ENCODE results near the gene SSR2. TPM values are rescaled to one million over a fixed set of nuclear protein-coding genes. Genes with fewer than 3 reads are reported as not detected.

The SSR2 gene
- total and polyA plus RNA-seq, 7 donors = 115 to 338 (median 231) TPM

DNA sequence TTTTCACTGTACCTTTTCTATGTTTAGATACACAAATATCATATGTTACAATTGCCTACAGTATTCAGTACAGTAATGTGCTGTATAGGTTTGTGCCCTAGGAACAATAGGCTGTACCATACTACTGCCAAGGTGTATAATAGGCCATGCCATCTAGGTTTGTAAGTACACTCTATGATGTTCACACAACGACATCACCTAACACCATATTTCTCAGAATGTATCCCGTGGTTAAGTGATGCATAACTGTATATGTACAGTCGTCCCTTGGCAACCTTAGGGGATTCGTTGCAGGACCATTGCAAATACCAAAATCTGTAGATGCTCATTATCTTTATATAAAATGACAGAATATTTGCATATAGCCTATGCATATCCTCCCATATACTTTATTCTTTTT lies 5.8 kb upstream of the SSR2 start:
- Histone ChIP-seq H3K36me3 (no peaks in the 10 kb centered on the region), H3K4me3 (no peak overlapping the region), H3K27ac (no peak overlapping the region), H3K9me3 (no peaks in the 10 kb centered on the region), H3K4me1 (no peaks in the 10 kb centered on the region), H3K27me3 (no peaks in the 10 kb centered on the region)
- intact Hi-C loops (cut with DNase I) = no loop called here
- WGBS, 2 donors = 86 to 88% methylated on average over 4 of the region's 4 CpGs
- TF ChIP-seq EP300 (IDR thresholded peaks at IDR 0.05) (no peak), POLR2AphosphoS5 (IDR thresholded peaks at IDR 0.05) (no peak), POLR2A (IDR thresholded peaks at IDR 0.05) (no peak), CTCF (IDR thresholded peaks at IDR 0.05) (no peak)
- no peak for DNase-seq

- Histone ChIP-seq H3K9me3 (no peaks in the 10 kb centered on the region), H3K27ac (no peak overlapping the region), H3K4me1 (peaks cover 0 to 4% (median 2%) of the 10 kb centered on the region in 4 donors), H3K27me3 (no peaks in the 10 kb centered on the region), H3K4me3 (no peak overlapping the region), H3K36me3 (no peaks in the 10 kb centered on the region)
- DNase-seq = no peak
- intact Hi-C loops (cut with DNase I) = no loop called here
- WGBS, 2 donors = 6 to 16% methylated on average over 9 of the region's 9 CpGs
- TF ChIP-seq CTCF (IDR thresholded peaks at IDR 0.05) (no peak), EP300 (IDR thresholded peaks at IDR 0.05) (no peak), POLR2A (IDR thresholded peaks at IDR 0.05) (no peak), POLR2AphosphoS5 (IDR thresholded peaks at IDR 0.05) (no peak)
Measured at GRCh38 chr1:156025876-156026275, 5.1 kb upstream of the SSR2 start.

DNA sequence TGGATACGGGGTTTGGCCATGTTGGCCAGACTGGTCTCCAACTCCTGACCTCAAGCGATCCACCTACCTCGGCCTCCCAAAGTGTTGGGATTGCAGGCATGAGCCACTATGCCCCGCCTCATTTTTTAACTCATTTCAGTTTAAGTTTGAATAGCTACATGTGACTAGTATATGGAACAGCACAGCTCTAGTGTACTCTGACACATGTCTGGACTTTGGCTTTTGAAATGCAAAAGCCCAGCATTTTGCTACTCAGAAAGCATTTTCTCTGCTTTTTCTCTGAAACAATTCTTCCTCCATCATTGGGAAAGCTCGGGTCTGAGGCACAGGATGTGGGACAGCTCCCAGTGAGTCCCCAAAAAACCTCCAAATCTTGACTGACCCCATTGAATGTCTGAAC lies 4.0 kb upstream of the SSR2 start:
- TF ChIP-seq POLR2AphosphoS5 (IDR thresholded peaks at IDR 0.05) = no peak
- TF ChIP-seq CTCF (IDR thresholded peaks at IDR 0.05) = no peak
- no peak for TF ChIP-seq POLR2A (IDR thresholded peaks at IDR 0.05)
- no peak for TF ChIP-seq EP300 (IDR thresholded peaks at IDR 0.05)
- Histone ChIP-seq H3K9me3 (no peaks in the 10 kb centered on the region), H3K4me1 (peaks cover 0 to 9% (median 7%) of the 10 kb centered on the region in 4 donors), H3K27ac (no peak overlapping the region), H3K36me3 (no peaks in the 10 kb centered on the region), H3K4me3 (no peak overlapping the region), H3K27me3 (no peaks in the 10 kb centered on the region)
- DNase-seq = no peak
- intact Hi-C loops (cut with DNase I) = no loop called here
- 65 to 81% methylated on average over 5 of the region's 5 CpGs for WGBS, 2 donors

- Histone ChIP-seq H3K9me3 (no peaks in the 10 kb centered on the region), H3K27ac (no peak overlapping the region), H3K27me3 (no peaks in the 10 kb centered on the region), H3K36me3 (peaks cover 0 to 19% (median under 1%) of the 10 kb centered on the region in 4 donors), H3K4me1 (peaks cover 0 to 18% (median 17%) of the 10 kb centered on the region in 4 donors), H3K4me3 (no peak overlapping the region)
- DNase-seq = no peak
- TF ChIP-seq POLR2A (IDR thresholded peaks at IDR 0.05) (no peak), CTCF (IDR thresholded peaks at IDR 0.05) (no peak), POLR2AphosphoS5 (IDR thresholded peaks at IDR 0.05) (no peak), EP300 (IDR thresholded peaks at IDR 0.05) (no peak)
- WGBS, 2 donors = 68 to 82% methylated on average over 2 of the region's 2 CpGs
- intact Hi-C loops (cut with DNase I) = loop anchor here (2.0 kb wide), 1 partner anchor 33 kb away; the partner anchor contains the start of gene LAMTOR2
Measured at GRCh38 chr1:156021954-156022353, 1.2 kb upstream of the SSR2 start.

DNA sequence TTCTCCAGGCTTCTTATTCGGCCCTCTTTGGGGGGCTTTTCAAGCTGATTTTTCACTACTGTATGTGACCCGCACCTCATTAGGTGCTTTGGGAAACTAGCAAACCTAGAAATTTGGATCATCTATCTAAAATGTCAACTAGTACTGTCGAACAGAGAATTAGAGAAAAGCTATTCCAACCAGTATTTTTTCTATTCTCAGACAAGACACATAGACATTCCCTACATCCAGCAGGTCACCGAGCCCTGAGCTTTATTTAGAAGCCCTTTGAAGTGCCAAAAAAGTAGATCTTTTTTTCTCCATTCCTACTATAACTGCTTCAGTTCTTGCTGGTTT lies 310 bp upstream of the SSR2 start:
- Histone ChIP-seq H3K9me3 (no peaks in the 10 kb centered on the region), H3K4me3 (peak overlapping the region; percentile 72 to 100 (median 90)), H3K36me3 (peaks cover 0 to 28% (median 7%) of the 10 kb centered on the region in 4 donors), H3K27ac (peak overlapping the region; percentile 86 to 96 (median 91)), H3K27me3 (no peaks in the 10 kb centered on the region), H3K4me1 (peaks cover 0 to 18% (median 17%) of the 10 kb centered on the region in 4 donors)
- WGBS, 2 donors = 5 to 9% methylated on average over 4 of the region's 4 CpGs
- intact Hi-C loops (cut with DNase I) = no loop called here
- TF ChIP-seq POLR2A (IDR thresholded peaks at IDR 0.05) = no peak
- no peak for TF ChIP-seq EP300 (IDR thresholded peaks at IDR 0.05)
- no peak for TF ChIP-seq POLR2AphosphoS5 (IDR thresholded peaks at IDR 0.05)
- TF ChIP-seq CTCF (IDR thresholded peaks at IDR 0.05) = no peak
- no peak for DNase-seq
